Lung (tissue), 12 donors: Measurements from ENCODE around the gene RPS24. TPM values are rescaled to one million over a fixed set of nuclear protein-coding genes. Genes with fewer than 3 reads are reported as not detected.

ENCODE experiments used
- ATAC-seq: fragments of 200-7000 bp; cut with Tn5 transposase; one replicate; pipeline ENCODE4 v1.9.1; 2020; ENCODE audit warnings: moderate number of reproducible peaks; ENCODE audit not compliant: insufficient read depth, low FRiP score
- DNase-seq, 3 donors: peaks; one replicate each; pipeline ENCODE4 v3.0.0-alpha.2; 2013 to 2017
- H3K27ac ChIP-seq, 2 donors: one replicate each; pipeline ENCODE4 v1.5.1; 2013; ENCODE audit warnings: mild to moderate bottlenecking in 2 of 2, moderate library complexity in 2 of 2, control low read depth in 1 of 2, inconsistent platforms in 1 of 2, low read depth in 1 of 2, low read length in 1 of 2
- H3K27me3 ChIP-seq, 3 donors: one replicate each; pipeline ENCODE4 v1.5.1; 2013; ENCODE audit warnings: low read length in 2 of 3; ENCODE audit not compliant: control insufficient read depth in 3 of 3, insufficient read depth in 3 of 3
- H3K36me3 ChIP-seq, 4 donors: one replicate each; pipeline ENCODE4 v1.5.1; 2013; ENCODE audit warnings: low read length in 4 of 4, mild to moderate bottlenecking in 1 of 4, moderate library complexity in 1 of 4; ENCODE audit not compliant: control insufficient read depth in 4 of 4, insufficient read depth in 4 of 4
- H3K4me1 ChIP-seq, 5 donors: one replicate each; pipeline ENCODE4 v1.5.1; 2013; ENCODE audit warnings: low read length in 5 of 5, mild to moderate bottlenecking in 2 of 5, moderate library complexity in 1 of 5; ENCODE audit not compliant: control insufficient read depth in 5 of 5, insufficient read depth in 5 of 5
- H3K4me3 ChIP-seq: one replicate; pipeline ENCODE4 v1.5.1; 2013; ENCODE audit warnings: mild to moderate bottlenecking, control low read depth, moderate library complexity
- H3K9ac ChIP-seq, 2 donors: one replicate each; pipeline ENCODE4 v1.5.1; 2013; ENCODE audit warnings: low read length in 2 of 2, control low read depth in 1 of 2; ENCODE audit not compliant: insufficient read depth in 1 of 2
- H3K9me3 ChIP-seq, 4 donors: one replicate each; pipeline ENCODE4 v1.5.1; 2013; ENCODE audit warnings: low read length in 3 of 4, mild to moderate bottlenecking in 1 of 4, moderate library complexity in 1 of 4; ENCODE audit not compliant: control insufficient read depth in 4 of 4, insufficient read depth in 3 of 4
- WGBS, 2 donors: extraction: QIAGEN DNeasy Blood & Tissue Kit; methylation state at CpG; one replicate each; pipeline ENCODE4 v1.1.7; 2013; 5-methylcytosine and 5-hydroxymethylcytosine counted together
- polyA plus RNA-seq, 2 donors: library from polyadenylated mRNA; stranded (reverse); fragments of 200-250 nt; gene quantifications; one replicate each; pipeline ENCODE4 v1.2.1, GENCODE V29; 2013
- total RNA-seq, 2 donors: library from RNA; depleted of rRNA in 1 of 2; stranded (reverse); fragments of >200 nt in 1 of 2; gene quantifications; one replicate each; pipeline ENCODE4 v1.2.1, GENCODE V29; 2014 to 2021
- TF ChIP-seq, protein P1 (sequence below): IDR thresholded peaks from 2 replicates; pipeline ENCODE4 v1.5.1; 2012; ENCODE audit warnings: mild to moderate bottlenecking; ENCODE audit errors: control extremely low read depth, extremely low read depth
- donor health status: control.
- donor health status: control.
- donor health status: Bipolar disorder and iron deficiency.
- donor health status: healthy.
- donor health status: DM: yes; HTN: yes; CAD: no.

RPS24 gene
- total and polyA plus RNA-seq, 4 donors, result 1,037 to 8,225 (median 2,823) TPM

DNA sequence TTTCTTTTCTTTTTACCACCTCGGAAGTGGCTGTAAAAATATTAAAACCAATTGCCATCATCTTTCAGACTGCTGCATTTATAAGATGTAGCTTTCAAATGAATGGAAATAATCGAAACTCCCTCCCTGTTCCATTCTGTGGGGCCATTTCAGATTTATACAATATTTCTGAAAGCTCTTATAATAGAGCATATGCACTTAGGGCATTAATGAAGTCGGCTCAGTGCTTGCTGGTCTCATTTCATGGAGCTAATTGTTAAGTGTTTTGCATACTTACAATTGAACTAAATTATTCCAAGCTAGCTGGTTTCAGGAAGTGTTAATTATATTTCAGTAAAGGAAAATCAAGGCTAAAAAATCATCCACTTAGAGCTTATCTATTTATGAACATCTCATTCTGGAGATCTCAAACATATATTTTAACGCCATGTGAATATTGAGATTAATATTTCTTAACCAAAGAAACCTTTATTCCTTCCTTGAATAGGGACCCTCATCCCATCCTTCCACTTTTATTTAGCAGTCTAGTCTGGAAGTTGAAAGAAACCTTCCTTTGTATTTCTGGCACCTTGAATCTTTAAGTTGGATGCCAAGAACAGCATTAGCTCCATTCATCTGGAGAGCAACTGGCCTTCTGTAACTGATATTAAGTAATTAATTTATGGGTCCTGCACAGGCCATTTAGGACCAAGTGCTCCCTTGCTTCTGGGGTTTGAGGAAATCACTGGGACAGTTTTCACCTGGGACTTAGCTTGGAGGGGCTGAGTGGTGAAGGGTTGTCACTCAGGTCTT lies 45.1 kb downstream of the RPS24 start:
- TF ChIP-seq, protein P1, sequence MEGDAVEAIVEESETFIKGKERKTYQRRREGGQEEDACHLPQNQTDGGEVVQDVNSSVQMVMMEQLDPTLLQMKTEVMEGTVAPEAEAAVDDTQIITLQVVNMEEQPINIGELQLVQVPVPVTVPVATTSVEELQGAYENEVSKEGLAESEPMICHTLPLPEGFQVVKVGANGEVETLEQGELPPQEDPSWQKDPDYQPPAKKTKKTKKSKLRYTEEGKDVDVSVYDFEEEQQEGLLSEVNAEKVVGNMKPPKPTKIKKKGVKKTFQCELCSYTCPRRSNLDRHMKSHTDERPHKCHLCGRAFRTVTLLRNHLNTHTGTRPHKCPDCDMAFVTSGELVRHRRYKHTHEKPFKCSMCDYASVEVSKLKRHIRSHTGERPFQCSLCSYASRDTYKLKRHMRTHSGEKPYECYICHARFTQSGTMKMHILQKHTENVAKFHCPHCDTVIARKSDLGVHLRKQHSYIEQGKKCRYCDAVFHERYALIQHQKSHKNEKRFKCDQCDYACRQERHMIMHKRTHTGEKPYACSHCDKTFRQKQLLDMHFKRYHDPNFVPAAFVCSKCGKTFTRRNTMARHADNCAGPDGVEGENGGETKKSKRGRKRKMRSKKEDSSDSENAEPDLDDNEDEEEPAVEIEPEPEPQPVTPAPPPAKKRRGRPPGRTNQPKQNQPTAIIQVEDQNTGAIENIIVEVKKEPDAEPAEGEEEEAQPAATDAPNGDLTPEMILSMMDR, result no peak
- 86 to 94% methylated on average over 4 of the region's 4 CpGs for WGBS, 2 donors
- ATAC-seq, result no peak
- Histone ChIP-seq H3K9me3 (no peaks in the 10 kb centered on the region), H3K27ac (no peak overlapping the region), H3K36me3 (no peaks in the 10 kb centered on the region), H3K27me3 (no peaks in the 10 kb centered on the region), H3K4me1 (no peaks in the 10 kb centered on the region), H3K9ac (no peak overlapping the region), H3K4me3 (no peak overlapping the region)
- DNase-seq, result no peak

DNA sequence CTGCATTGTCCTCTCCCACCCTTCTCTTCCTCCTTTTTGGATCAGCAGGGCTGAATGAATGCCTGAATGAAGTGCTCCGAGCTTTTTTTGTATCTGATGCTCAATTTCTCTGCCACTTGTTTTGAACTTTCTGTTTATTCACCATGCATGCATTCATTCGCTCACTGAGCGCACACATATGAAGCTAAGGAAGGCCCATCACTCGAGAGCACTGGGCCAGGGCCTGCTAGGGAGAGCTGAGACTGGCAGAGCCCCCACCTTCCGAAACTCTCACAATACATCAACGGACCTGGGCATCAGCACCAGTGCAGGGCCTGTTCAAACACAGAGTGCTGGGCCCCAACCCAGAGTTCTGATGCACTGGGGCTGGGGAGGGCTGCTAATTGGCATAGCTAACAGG lies 45.7 kb downstream of the RPS24 start:
- H3K9ac ChIP-seq, result no peak overlapping the region
- H3K4me1 ChIP-seq, result no peaks in the 10 kb centered on the region
- TF ChIP-seq, protein P1, result no peak
- H3K27ac ChIP-seq, result no peak overlapping the region
- WGBS, 2 donors, result 94 to 96% methylated on average over 6 of the region's 6 CpGs
- H3K36me3 ChIP-seq, result no peaks in the 10 kb centered on the region
- DNase-seq (no peak), ATAC-seq (no peak)
- no peaks in the 10 kb centered on the region for H3K27me3 ChIP-seq
- H3K9me3 ChIP-seq, result no peaks in the 10 kb centered on the region
- no peak overlapping the region for H3K4me3 ChIP-seq

DNA sequence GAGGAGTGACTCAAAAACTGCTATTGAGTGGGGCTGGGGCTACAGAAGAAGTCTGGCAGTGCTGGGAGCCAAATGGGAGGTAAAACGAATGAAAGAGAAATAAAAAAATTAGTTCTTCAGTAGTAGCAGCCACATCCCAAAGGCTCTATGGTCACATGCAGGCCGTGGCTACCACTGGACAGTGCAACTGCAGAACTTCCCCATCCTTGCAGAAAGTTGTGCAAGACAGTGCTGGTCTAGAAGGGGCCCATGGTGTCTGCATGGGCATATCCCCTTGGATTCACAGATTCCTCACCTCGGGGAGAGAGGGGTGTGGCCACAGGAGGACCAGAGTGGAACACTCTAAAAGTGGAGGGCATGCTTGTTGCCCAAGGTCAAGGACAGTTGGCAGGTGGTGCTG lies 47.6 kb downstream of the RPS24 start:
- 23 to 42% methylated on average over 3 of the region's 3 CpGs for WGBS, 2 donors

More for the DNA sequence above, 47.6 kb downstream of the RPS24 start:
- H3K4me3 ChIP-seq, result no peak overlapping the region
- ATAC-seq (no peak), DNase-seq (no peak)
- no peak overlapping the region for H3K27ac ChIP-seq
- H3K9ac ChIP-seq, result no peak overlapping the region
- TF ChIP-seq, protein P1, result no peak
- H3K27me3 ChIP-seq, result no peaks in the 10 kb centered on the region
- no peaks in the 10 kb centered on the region for H3K36me3 ChIP-seq
- no peaks in the 10 kb centered on the region for H3K9me3 ChIP-seq
- H3K4me1 ChIP-seq, result peaks cover 0 to 2% (median 0%) of the 10 kb centered on the region in 5 donors
